B cell (primary cell): ENCODE data around the gene UPK1B.

Experiments
- CTCF ChIP-seq: fragments of 200-600 bp; IDR thresholded peaks from one replicate; pipeline ENCODE4 v1.8.0; 2022; ENCODE audit warnings: antibody characterized with exemption, mild to moderate bottlenecking
- EZH2 ChIP-seq: IDR thresholded peaks from 2 replicates; pipeline ENCODE4 v1.6.1; 2012; ENCODE audit warnings: borderline replicate concordance, low read depth, mild to moderate bottlenecking, moderate library complexity, low read length; ENCODE audit not compliant: insufficient read depth, poor library complexity, severe bottlenecking

GRCh38 chr3:119170821-119171220 lies 2.6 kb upstream of the UPK1B start:
- TF ChIP-seq CTCF, result no peak
- no peak for TF ChIP-seq EZH2
